ENCODE measurements around the gene ADGRE1. TPM values are rescaled to one million over a fixed set of nuclear protein-coding genes. Genes with fewer than 3 reads are reported as not detected.
"Not testable (repeated sequence)": the region's sequence is repeated elsewhere in the genome, so short reads cannot be mapped to it uniquely, and the experiment has no call there.

ADGRE1 gene
- total RNA-seq, 2 experiments from 2014 or later = 1.2 to 1.5 TPM

- CTCF ChIA-PET = interaction anchor here (0.6 to 3.4 kb wide), 30 partner anchors 10 to 697 kb away, joined by 3 to 55 read pairs (median 4); partner anchors contain the start of genes GPR108, SH2D3A, TRIP10 and VAV1
- POLR2A ChIA-PET = no interaction called here
- H3K4me3 Mint-ChIP-seq = no peak overlapping the region
- no peaks in the 10 kb centered on the region for H3K27me3 Mint-ChIP-seq
- no peaks in the 10 kb centered on the region for H3K36me3 Mint-ChIP-seq (ENCODE audit: low read depth)
- no peak overlapping the region for H3K27ac Mint-ChIP-seq
- H3K9me3 Mint-ChIP-seq = no peaks in the 10 kb centered on the region
- peaks cover 28% of the 10 kb centered on the region for H3K4me1 Mint-ChIP-seq
- DNase-seq = no peak
These were observed 22.9 kb upstream of the ADGRE1 start for GRCh38 chr19:6864325-6864940.

- Mint-ChIP-seq H3K36me3 (ENCODE audit: low read depth) (peaks cover 2% of the 10 kb centered on the region), H3K27me3 (no peaks in the 10 kb centered on the region), H3K9me3 (no peaks in the 10 kb centered on the region), H3K4me1 (peaks cover 28% of the 10 kb centered on the region), H3K4me3 (no peak overlapping the region), H3K27ac (no peak overlapping the region)
- CTCF ChIA-PET = interaction anchor here (0.7 to 1.5 kb wide), 2 partner anchors 93 to 127 kb away, joined by 3 read pairs; partner anchors contain the start of gene VAV1
- no peak for DNase-seq
- POLR2A ChIA-PET = no interaction called here
These were observed 21.5 kb upstream of the ADGRE1 start for GRCh38 chr19:6865849-6866248.

GRCh38 chr19:6866741-6867151 lies 20.6 kb upstream of the ADGRE1 start:
- no peaks in the 10 kb centered on the region for H3K9me3 Mint-ChIP-seq
- ChIA-PET CTCF (interaction anchor here (1.2 to 2.0 kb wide), 3 partner anchors 9 to 130 kb away, joined by 3 to 7 read pairs (median 4); partner anchors contain the start of gene GPR108), POLR2A (no interaction called here)
- no peak overlapping the region for H3K4me3 Mint-ChIP-seq
- H3K27me3 Mint-ChIP-seq = no peaks in the 10 kb centered on the region
- no peak overlapping the region for H3K27ac Mint-ChIP-seq
- H3K4me1 Mint-ChIP-seq = peaks cover 21% of the 10 kb centered on the region
- peaks cover 2% of the 10 kb centered on the region for H3K36me3 Mint-ChIP-seq (ENCODE audit: low read depth)
- no peak for DNase-seq

GRCh38 chr19:6868351-6868750 lies 19.0 kb upstream of the ADGRE1 start:
- H3K4me3 Mint-ChIP-seq = no peak overlapping the region
- peaks cover 10% of the 10 kb centered on the region for H3K4me1 Mint-ChIP-seq
- H3K27ac Mint-ChIP-seq = peak overlapping the region; percentile 41
- peaks cover 2% of the 10 kb centered on the region for H3K36me3 Mint-ChIP-seq (ENCODE audit: low read depth)
- no peaks in the 10 kb centered on the region for H3K9me3 Mint-ChIP-seq
- CTCF ChIA-PET = interaction anchor here (1.0 to 2.0 kb wide), 4 partner anchors 8 to 138 kb away, joined by 3 to 7 read pairs (median 4); no protein-coding TSS in a partner anchor
- H3K27me3 Mint-ChIP-seq = no peaks in the 10 kb centered on the region
- DNase-seq = no peak
- POLR2A ChIA-PET = no interaction called here

GRCh38 chr19:6869151-6869882 lies 18.1 kb upstream of the ADGRE1 start:
- not testable (repeated sequence) for DNase-seq; H3K36me3 Mint-ChIP-seq (ENCODE audit: low read depth); H3K27ac Mint-ChIP-seq; H3K4me1 Mint-ChIP-seq; H3K4me3 Mint-ChIP-seq; H3K27me3 Mint-ChIP-seq; H3K9me3 Mint-ChIP-seq
- POLR2A ChIA-PET = interaction anchor here (0.6 kb wide), 1 partner anchor 508 kb away, joined by 3 read pairs; the partner anchor contains the start of gene CLPP
- CTCF ChIA-PET = interaction anchor here (1.3 kb wide), 1 partner anchor 137 kb away, joined by 3 read pairs; no protein-coding TSS in a partner anchor

GRCh38 chr19:6873708-6874431 lies 13.5 kb upstream of the ADGRE1 start:
- no peaks in the 10 kb centered on the region for H3K9me3 Mint-ChIP-seq
- DNase-seq = no peak
- H3K27ac Mint-ChIP-seq = no peak overlapping the region
- H3K4me3 Mint-ChIP-seq = no peak overlapping the region
- POLR2A ChIA-PET = no interaction called here
- CTCF ChIA-PET = interaction anchor here (0.9 kb wide), 1 partner anchor 10 kb away, joined by 5 read pairs; no protein-coding TSS in a partner anchor
- H3K4me1 Mint-ChIP-seq = peaks cover 6% of the 10 kb centered on the region
- H3K36me3 Mint-ChIP-seq (ENCODE audit: low read depth) = peaks cover 2% of the 10 kb centered on the region
- H3K27me3 Mint-ChIP-seq = no peaks in the 10 kb centered on the region

GRCh38 chr19:6875218-6875617 lies 12.2 kb upstream of the ADGRE1 start:
- Mint-ChIP-seq H3K9me3 (peaks cover 6% of the 10 kb centered on the region), H3K36me3 (ENCODE audit: low read depth) (no peaks in the 10 kb centered on the region), H3K4me3 (no peak overlapping the region), H3K4me1 (peaks cover 6% of the 10 kb centered on the region), H3K27ac (no peak overlapping the region), H3K27me3 (no peaks in the 10 kb centered on the region)
- POLR2A ChIA-PET = no interaction called here
- CTCF ChIA-PET = interaction anchor here (2.7 kb wide), 1 partner anchor 12 kb away, joined by 11 read pairs; no protein-coding TSS in a partner anchor
- no peak for DNase-seq

- no peak for DNase-seq
- ChIA-PET POLR2A (no interaction called here), CTCF (interaction anchor here (1.4 to 2.7 kb wide), 2 partner anchors 9 to 13 kb away, joined by 3 to 11 read pairs; no protein-coding TSS in a partner anchor)
- no peak overlapping the region for H3K27ac Mint-ChIP-seq
- H3K4me1 Mint-ChIP-seq = peaks cover 6% of the 10 kb centered on the region
- no peaks in the 10 kb centered on the region for H3K27me3 Mint-ChIP-seq
- no peaks in the 10 kb centered on the region for H3K36me3 Mint-ChIP-seq (ENCODE audit: low read depth)
- no peak overlapping the region for H3K4me3 Mint-ChIP-seq
- H3K9me3 Mint-ChIP-seq = peaks cover 6% of the 10 kb centered on the region
These were observed 10.6 kb upstream of the ADGRE1 start for GRCh38 chr19:6876748-6877147.

GRCh38 chr19:6877766-6878165 lies 9.6 kb upstream of the ADGRE1 start:
- H3K4me3 Mint-ChIP-seq = no peak overlapping the region
- no peaks in the 10 kb centered on the region for H3K27me3 Mint-ChIP-seq
- no peak overlapping the region for H3K27ac Mint-ChIP-seq
- H3K9me3 Mint-ChIP-seq = peaks cover 6% of the 10 kb centered on the region
- CTCF ChIA-PET = no interaction called here
- peaks cover 6% of the 10 kb centered on the region for H3K4me1 Mint-ChIP-seq
- H3K36me3 Mint-ChIP-seq (ENCODE audit: low read depth) = no peaks in the 10 kb centered on the region
- DNase-seq = no peak
- POLR2A ChIA-PET = no interaction called here

- H3K9me3 Mint-ChIP-seq = peaks cover 21% of the 10 kb centered on the region
- no peak for DNase-seq
- H3K4me3 Mint-ChIP-seq = no peak overlapping the region
- peaks cover 45% of the 10 kb centered on the region for H3K4me1 Mint-ChIP-seq
- CTCF ChIA-PET = no interaction called here
- H3K27ac Mint-ChIP-seq = no peak overlapping the region
- peaks cover 25% of the 10 kb centered on the region for H3K36me3 Mint-ChIP-seq (ENCODE audit: low read depth)
- POLR2A ChIA-PET = no interaction called here
- no peaks in the 10 kb centered on the region for H3K27me3 Mint-ChIP-seq
These were observed 992 bp upstream of the ADGRE1 start for GRCh38 chr19:6886277-6886897.

GRCh38 chr19:6888967-6889366 lies 1.6 kb downstream of the ADGRE1 start:
- no peak for DNase-seq
- ChIA-PET POLR2A (no interaction called here), CTCF (interaction anchor here (1.0 kb wide), 1 partner anchor 9 kb away, joined by 4 read pairs; no protein-coding TSS in a partner anchor)
- peaks cover 68% of the 10 kb centered on the region for H3K4me1 Mint-ChIP-seq
- peaks cover 46% of the 10 kb centered on the region for H3K36me3 Mint-ChIP-seq (ENCODE audit: low read depth)
- H3K9me3 Mint-ChIP-seq = peaks cover 41% of the 10 kb centered on the region
- H3K4me3 Mint-ChIP-seq = no peak overlapping the region
- no peaks in the 10 kb centered on the region for H3K27me3 Mint-ChIP-seq
- H3K27ac Mint-ChIP-seq = peak overlapping the region; percentile 20

GRCh38 chr19:6890401-6890913 lies 3.1 kb downstream of the ADGRE1 start:
- ChIA-PET CTCF (interaction anchor here (0.5 to 1.7 kb wide), 5 partner anchors 27 to 1169 kb away, joined by 3 to 5 read pairs (median 4); no protein-coding TSS in a partner anchor), POLR2A (interaction anchor here (0.6 kb wide), 2 partner anchors 53 to 169 kb away, joined by 4 to 5 read pairs; no protein-coding TSS in a partner anchor)
- DNase-seq = peak; percentile 54
- Mint-ChIP-seq H3K9me3 (peaks cover 54% of the 10 kb centered on the region), H3K4me3 (peak overlapping the region; percentile 50), H3K27ac (peak overlapping the region; percentile 95), H3K4me1 (peaks cover 73% of the 10 kb centered on the region), H3K36me3 (ENCODE audit: low read depth) (peaks cover 61% of the 10 kb centered on the region), H3K27me3 (no peaks in the 10 kb centered on the region)

Measured in activated CD4-positive, alpha-beta T cell treated with anti-CD3 and anti-CD28 coated beads, Interleukin-2, amount 10 ng/mL, durations not matched to agents 7 days and 5 days (primary cell).